NCI-H345 (cell line): ENCODE results near the gene ANKS1B.
"Not testable (repeated sequence)": the region's sequence is repeated elsewhere in the genome, so short reads cannot be mapped to it uniquely, and the experiment has no call there.

Experiments
- DNase-seq: peaks from one replicate; lab custom pipeline; 2025; lab: John Stamatoyannopoulos, UW

Gene ANKS1B

DNA sequence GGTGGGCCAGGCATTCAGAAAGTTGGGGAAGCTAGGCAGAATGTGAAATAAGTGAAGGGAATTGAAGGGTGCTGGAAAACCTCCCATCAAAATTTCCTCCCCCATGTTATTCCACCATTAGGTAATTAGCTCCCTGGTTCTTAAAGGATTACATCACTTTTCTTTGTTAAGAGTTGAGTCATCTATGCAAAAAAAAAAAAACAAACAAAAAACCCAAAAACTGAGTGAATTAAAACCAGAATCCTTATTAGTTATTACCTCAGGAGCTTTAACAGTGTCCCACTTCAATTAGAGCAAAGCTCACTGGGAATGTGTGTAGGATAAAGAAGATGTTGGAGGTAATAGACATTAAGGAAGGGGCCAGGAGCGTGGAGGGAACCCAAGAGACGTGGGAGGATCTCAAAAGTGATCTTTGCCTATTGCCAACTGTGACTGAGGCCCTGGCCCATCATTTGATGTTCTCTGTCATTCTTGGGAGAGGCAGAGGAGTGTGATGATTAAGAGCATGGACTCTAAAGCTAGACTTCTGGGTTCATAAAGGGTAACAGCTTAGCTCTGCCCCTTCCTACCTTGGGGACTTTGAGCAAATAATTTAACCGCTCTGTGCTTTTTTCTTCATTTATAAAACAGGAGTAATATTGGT is 975.0 kb downstream of the ANKS1B start:
- no peak for DNase-seq

GRCh38 chr12:99005601-99006000 is 979.1 kb downstream of the ANKS1B start:
- DNase-seq = no peak

DNA sequence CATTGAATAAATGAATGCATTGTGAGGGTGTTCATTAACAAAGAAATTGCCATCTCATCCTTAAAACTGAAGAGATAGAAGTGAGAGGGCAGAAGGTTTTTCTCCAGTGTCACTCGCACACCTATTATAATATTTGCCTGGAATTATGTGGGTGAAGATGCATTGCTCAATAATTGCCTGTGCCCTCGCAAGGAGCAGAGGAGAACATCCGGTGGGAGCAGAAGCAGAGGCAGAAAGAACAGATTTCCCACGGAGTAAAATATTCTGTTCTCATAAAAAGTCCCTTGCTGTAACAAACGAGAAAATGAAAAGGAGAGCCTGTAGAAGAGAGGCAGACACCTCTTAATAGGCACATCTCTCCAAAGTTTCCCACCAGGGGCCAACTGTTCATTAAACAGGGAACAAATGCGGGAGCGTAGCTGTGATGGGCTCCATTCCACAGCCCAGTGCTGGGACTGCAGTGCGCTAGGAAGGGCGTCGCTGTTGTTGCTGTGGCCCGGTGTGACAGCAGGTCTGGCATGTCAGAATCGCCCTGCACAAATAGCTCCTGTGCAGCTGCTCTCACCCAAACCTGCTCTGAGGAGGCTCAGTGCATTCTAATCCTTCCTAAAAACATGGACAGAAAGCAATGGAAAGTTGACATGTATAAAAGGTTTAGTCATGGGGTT is 979.8 kb downstream of the ANKS1B start:
- no peak for DNase-seq

DNA sequence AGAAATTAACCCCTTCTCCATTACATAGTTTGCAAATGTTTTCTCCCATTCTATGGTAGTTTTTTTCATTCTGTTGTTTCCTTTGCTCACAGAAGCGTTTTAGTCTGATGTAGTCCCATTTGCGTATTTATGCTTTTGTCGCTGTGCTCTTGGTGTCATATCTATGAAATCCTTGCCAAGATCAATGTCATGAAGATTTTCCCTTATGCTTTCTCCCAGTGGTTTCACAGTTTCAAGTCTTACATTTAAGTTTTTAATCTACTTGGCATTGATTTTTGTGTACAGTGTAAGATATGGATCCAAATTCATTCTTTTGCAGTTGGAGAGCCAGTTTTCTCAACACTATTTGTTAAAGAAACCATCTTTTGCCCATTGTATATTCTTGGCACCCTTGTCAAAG is 982.0 kb downstream of the ANKS1B start:
- DNase-seq = no peak

- no peak for DNase-seq
Observed at GRCh38 chr12:99002156-99002555, 982.6 kb downstream of the ANKS1B start.

DNA sequence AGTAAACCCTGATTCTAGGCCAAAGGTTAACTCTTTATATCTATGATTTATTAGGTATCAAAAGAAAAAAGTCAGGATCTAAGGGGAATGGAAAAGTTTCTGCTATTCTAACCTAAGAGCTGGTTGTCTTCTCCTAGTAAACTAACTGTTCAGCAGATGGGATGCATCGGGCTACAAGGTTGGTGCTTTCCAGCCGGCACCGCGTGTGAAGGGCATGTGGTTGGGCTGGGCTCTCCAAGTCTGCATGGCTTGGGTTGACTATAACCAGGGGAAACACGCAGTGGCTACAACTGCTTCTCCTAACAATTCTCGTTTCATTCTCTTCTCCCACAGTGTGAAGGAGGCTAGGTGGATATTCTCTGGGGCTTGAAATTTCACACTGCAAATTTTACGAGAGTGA is 985.2 kb downstream of the ANKS1B start:
- no peak for DNase-seq

DNA sequence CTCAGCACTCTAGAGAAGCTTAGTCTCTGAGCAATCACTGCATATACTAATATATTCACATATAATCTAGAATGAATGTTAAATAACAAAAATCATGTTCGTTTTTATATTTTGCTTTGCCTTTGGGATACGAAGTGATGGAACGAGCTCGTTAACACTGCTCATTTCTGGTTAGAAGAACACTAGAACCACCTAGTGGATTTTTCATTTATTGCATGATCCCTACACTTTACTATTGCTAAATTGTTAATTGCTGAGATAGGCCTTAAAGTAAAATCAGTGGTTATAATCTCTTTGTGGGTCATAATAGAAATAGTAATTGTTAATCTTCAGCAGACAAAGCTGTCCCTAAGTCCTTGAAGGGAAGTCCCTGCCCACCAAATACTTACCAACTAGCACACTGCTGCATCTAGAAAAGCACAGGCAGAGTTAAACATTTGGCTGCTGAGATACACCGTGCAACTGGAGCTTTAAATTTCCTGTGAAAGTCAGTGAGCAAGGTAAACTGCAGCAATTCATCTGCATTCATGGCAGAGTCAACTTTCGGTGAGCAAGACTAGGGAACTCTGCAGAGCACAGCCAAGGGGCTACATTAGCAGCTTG is 985.9 kb downstream of the ANKS1B start:
- DNase-seq = peak; percentile 56

GRCh38 chr12:98997899-98998298 is 986.8 kb downstream of the ANKS1B start:
- DNase-seq = no peak

GRCh38 chr12:98990648-98991047 is 994.1 kb downstream of the ANKS1B start:
- DNase-seq = peak; percentile 80

GRCh38 chr12:98985156-98985555 is 999.6 kb downstream of the ANKS1B start:
- no peak for DNase-seq

DNA sequence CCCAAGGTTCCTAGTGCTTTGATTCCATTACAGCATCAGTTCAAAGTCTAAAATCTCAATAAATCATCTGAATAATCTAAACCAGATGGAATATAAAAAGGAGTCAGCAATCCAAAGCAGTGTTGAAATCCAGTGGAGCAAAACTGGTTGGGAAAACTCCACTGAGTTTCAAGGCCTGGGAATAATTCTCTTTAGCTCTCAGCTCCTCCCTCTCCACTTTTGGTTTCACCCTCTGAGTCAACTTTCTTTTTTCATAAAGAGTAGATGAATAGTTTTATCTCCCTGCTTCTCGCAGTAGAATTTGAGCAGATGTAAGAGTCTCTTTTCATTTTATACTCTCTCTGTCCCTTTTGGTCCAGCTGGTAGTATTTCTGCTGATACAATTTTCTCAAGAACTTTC is 1001.1 kb downstream of the ANKS1B start:
- DNase-seq = no peak

GRCh38 chr12:98980508-98980907 is 1004.2 kb downstream of the ANKS1B start:
- no peak for DNase-seq

DNA sequence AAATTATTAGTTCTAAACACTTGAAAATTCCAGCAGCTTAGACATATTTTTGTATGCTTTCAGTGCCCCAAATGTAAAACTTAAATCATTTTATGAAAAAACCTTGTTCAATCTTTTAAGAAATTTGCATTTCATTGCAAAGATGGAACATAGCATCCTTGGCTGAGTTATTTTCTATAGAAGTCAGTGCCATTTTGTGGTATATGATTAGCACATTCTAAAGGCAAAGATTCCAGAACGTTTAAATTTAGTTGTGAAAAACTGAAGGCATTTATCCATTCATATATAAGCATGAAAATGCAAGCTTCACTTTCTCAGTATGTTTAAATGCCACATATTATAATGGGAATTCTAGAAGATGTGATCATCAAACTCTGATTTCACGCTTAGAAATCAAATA is 1007.5 kb downstream of the ANKS1B start:
- DNase-seq = no peak

DNA sequence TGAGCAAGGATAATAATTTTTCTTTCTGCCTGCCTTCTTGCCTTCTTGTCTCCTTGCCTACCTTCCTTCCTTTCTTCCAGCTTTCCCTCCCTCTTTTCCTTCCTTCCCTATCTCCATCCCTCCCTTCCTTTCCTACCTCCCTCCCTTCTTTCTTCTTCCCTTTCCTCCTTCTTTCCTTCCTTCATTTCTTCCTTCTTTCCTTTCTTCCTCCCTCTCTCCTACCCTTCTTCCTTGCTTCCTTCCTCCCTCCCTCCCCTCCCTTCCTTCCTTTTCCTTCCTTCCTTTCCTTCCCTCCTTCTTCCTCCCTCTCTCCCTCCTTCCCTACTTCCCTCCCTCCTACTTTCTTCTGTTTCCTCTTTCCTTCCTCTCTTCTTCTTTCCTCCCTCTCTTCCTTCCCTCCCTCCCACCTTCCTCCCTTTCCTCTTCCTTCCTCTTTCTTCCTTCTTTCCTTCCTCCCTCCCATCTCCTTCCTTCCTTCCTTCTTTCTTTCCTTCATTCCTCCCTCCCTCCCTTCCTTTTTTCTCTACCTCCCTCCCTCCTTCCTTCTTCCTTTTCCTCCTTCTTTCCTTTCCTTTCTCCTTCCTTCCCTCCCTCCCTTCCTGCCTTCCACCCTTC is 1009.9 kb downstream of the ANKS1B start:
- DNase-seq = no peak

GRCh38 chr12:98973395-98973794 is 1011.3 kb downstream of the ANKS1B start:
- DNase-seq = no peak

- DNase-seq = no peak
Observed at GRCh38 chr12:98970950-98971349, 1013.8 kb downstream of the ANKS1B start.

GRCh38 chr12:98970210-98970609 is 1014.5 kb downstream of the ANKS1B start:
- no peak for DNase-seq

- no peak for DNase-seq
Observed at GRCh38 chr12:98968896-98969295, 1015.8 kb downstream of the ANKS1B start.

GRCh38 chr12:98957135-98957534 is 1027.6 kb downstream of the ANKS1B start:
- not testable (repeated sequence) for DNase-seq

DNA sequence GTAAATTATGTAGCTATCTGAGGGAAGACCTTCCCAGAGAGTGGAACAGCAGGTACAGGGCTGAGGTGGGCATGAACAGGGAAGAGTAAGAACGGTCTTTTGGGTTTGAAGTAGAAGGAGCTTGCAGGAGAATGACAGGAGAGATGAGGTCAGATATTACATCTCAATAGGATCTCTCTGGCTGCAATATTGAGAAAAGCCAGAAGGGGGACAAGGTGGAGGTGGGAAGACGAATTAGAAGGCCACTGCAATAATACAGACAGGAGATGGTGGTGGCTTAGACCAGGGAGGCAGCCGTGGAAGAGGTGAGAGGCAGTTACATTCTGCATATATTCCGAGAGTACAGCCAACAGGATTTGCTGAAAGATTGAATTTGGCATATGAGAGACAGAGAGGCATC is 1029.5 kb downstream of the ANKS1B start:
- peak; percentile 24 for DNase-seq

- no peak for DNase-seq
Observed at GRCh38 chr12:98954506-98954905, 1030.2 kb downstream of the ANKS1B start.

DNA sequence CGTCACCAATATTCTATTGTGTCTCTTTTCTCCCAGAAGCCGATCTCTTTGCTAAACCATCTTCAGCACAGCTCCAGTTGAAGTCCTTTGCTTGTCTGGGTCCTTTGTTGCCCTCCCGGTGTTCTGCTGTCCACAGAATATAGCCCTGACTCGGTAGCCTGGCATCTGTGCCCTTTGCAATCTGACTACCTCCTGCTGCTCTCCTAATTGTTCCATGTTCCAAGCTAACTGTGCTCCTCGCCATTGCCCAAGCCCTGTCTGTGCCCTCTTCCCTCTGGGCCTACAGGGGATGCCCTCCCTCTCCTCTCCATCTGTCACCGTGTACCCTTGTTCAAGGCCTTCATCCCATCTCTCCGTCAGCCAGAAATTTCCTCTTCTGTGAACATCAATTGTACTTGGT is 1033.3 kb downstream of the ANKS1B start:
- DNase-seq = no peak

DNA sequence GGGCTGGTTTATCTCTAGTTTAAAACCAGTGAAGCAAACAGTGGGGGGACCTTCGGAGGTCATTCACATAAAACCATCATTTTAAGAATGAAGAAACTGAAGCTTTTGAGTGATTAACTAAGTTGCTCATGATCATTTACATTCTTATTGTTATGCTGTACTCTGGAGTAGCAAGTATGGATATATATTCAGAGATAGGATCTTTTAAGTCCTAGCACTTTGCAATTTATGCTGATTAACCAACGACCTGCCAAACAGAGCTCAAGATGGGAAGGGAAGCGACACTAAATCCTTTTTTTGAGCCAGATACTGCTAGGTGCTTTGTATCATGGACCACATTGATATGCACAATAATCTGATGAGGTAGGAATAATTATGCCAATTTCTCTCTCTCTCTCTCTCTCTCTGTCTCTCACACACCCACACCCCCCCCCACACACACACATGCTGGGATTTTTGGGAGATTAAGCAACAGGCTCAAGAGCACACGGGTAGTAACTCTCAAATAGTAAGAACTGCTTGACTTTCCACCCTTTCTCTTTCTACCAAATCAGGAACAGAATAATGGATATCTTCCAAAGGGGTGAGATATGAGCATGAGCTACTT is 1036.3 kb downstream of the ANKS1B start:
- no peak for DNase-seq
